Measurements from ENCODE around the gene XAF1. TPM values are rescaled to one million over a fixed set of nuclear protein-coding genes. Genes with fewer than 3 reads are reported as not detected.
"Not testable (repeated sequence)": the region's sequence is repeated elsewhere in the genome, so short reads cannot be mapped to it uniquely, and the experiment has no call there.

XAF1 gene
- total and polyA plus RNA-seq, 4 donors = 4.5 to 108 (median 65.8) TPM

DNA sequence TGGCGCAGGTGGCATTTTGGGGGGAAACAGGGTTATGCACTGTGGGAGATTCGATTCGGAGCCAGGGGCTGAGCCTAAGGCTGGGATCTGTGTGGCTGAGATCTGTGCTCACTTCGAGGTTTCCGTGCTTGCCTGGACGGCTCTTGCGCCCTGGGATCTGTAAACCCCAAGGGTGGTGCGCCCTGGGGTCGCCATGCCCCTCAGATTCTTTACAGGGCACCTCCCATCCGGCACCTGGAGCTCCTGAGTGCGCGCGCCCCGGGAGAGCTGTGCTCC, 43.1 kb upstream of the XAF1 start:
- Histone ChIP-seq H3K36me3 (ENCODE audit: control insufficient read depth in 1 of 2, insufficient read depth in 2 of 2, low read length in 1 of 2) (no peaks in the 10 kb centered on the region), H3K9me3 (ENCODE audit: control insufficient read depth, low read length) (peaks cover 5% of the 10 kb centered on the region), H3K27me3 (ENCODE audit: control insufficient read depth in 1 of 2, insufficient read depth in 2 of 2, low read length in 1 of 2) (no peaks in the 10 kb centered on the region), H3K27ac (ENCODE audit: low read depth in 1 of 2, low read length in 2 of 2) (no peak overlapping the region), H3K4me3 (ENCODE audit: low read length in 2 of 2) (no peak overlapping the region), H3K4me1 (ENCODE audit: control insufficient read depth in 1 of 2, insufficient read depth in 2 of 2, low read length in 2 of 2) (no peaks in the 10 kb centered on the region)
- no peak for ATAC-seq (ENCODE audit: low FRiP score)
- no peak for DNase-seq
- intact Hi-C loops (cut with DNase I) = no loop called here
- WGBS, 2 donors = 11% methylated on average over 14 of the region's 14 CpGs

DNA sequence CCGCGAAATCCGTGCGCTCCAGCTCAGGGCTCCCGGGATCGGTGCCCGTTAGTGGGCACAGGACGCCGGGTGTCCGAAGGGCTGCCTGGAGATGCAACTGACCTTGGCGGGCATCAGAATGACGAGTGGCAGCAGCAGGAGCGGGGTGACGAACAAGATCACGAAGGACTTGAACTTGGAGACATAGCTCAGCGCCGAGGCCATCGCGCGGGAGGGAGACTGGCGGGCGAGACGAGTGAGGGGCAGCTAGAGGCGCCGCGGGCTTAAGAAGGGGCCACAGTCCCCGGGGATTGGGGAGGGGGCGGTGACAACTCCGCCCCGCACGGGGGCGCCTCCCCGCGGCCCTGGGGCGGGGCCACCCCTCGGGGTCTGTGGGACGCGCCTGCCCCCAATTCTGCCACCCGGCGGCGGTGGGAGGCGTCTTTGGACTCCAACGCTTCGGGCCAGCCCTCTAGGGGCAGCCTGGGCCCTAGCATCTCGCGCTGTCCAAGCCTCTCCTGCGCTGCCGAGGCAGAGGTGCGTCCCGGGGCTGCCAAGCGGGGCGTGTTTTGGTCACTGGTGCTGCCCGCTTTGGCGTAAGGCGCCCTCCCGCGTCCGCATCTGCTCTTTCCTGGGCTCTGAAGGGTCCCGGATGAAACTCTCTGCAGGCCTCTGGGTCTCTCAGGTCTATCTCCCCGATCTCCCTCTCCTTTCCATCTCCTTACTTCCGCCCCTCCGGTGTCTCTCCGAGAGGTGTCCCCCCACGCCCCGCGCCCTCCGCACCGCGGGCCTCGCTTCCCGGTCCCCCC, 42.5 kb upstream of the XAF1 start, which contains the start of gene SLC13A5:
TSS of gene SLC13A5 (minus strand) at position 240 of the 788 bp plus-strand sequence. CDS start at position 204, 36 bp downstream.
- intact Hi-C loops (cut with DNase I) = no loop called here
- Histone ChIP-seq H3K27me3 (ENCODE audit: control insufficient read depth in 1 of 2, insufficient read depth in 2 of 2, low read length in 1 of 2) (no peaks in the 10 kb centered on the region), H3K9me3 (ENCODE audit: control insufficient read depth, low read length) (peaks cover 5% of the 10 kb centered on the region), H3K36me3 (ENCODE audit: control insufficient read depth in 1 of 2, insufficient read depth in 2 of 2, low read length in 1 of 2) (no peaks in the 10 kb centered on the region), H3K4me1 (ENCODE audit: control insufficient read depth in 1 of 2, insufficient read depth in 2 of 2, low read length in 2 of 2) (no peaks in the 10 kb centered on the region), H3K4me3 (ENCODE audit: low read length in 2 of 2) (no peak within 1 kb of the TSS), H3K27ac (ENCODE audit: low read depth in 1 of 2, low read length in 2 of 2) (no peak within 1 kb of the TSS)
- DNase-seq (peak in 1 of 2 donors; percentile 74), ATAC-seq (ENCODE audit: low FRiP score) (peak; percentile 29)
- WGBS, 2 donors = 2% methylated on average over 61 to 71 of the region's 71 CpGs

GRCh38 chr17:6713918-6714271, 42.0 kb upstream of the XAF1 start:
- Histone ChIP-seq H3K36me3 (ENCODE audit: control insufficient read depth in 1 of 2, insufficient read depth in 2 of 2, low read length in 1 of 2) (no peaks in the 10 kb centered on the region), H3K4me3 (ENCODE audit: low read length in 2 of 2) (no peak overlapping the region), H3K4me1 (ENCODE audit: control insufficient read depth in 1 of 2, insufficient read depth in 2 of 2, low read length in 2 of 2) (no peaks in the 10 kb centered on the region), H3K9me3 (ENCODE audit: control insufficient read depth, low read length) (peaks cover 5% of the 10 kb centered on the region), H3K27ac (ENCODE audit: low read depth in 1 of 2, low read length in 2 of 2) (no peak overlapping the region), H3K27me3 (ENCODE audit: control insufficient read depth in 1 of 2, insufficient read depth in 2 of 2, low read length in 1 of 2) (no peaks in the 10 kb centered on the region)
- intact Hi-C loops (cut with DNase I) = no loop called here
- ATAC-seq (ENCODE audit: low FRiP score) (peak; percentile 19), DNase-seq (peak in 1 of 2 donors; percentile 62)
- 2 to 5% methylated on average over 29 of the region's 29 CpGs for WGBS, 2 donors

GRCh38 chr17:6714315-6714874, 41.5 kb upstream of the XAF1 start:
- H3K4me1 ChIP-seq (ENCODE audit: control insufficient read depth in 1 of 2, insufficient read depth in 2 of 2, low read length in 2 of 2) = no peaks in the 10 kb centered on the region
- no peak for DNase-seq
- ATAC-seq (ENCODE audit: low FRiP score) = no peak
- intact Hi-C loops (cut with DNase I) = no loop called here
- H3K4me3 ChIP-seq (ENCODE audit: low read length in 2 of 2) = no peak overlapping the region
- H3K9me3 ChIP-seq (ENCODE audit: control insufficient read depth, low read length) = peaks cover 5% of the 10 kb centered on the region
- no peaks in the 10 kb centered on the region for H3K36me3 ChIP-seq (ENCODE audit: control insufficient read depth in 1 of 2, insufficient read depth in 2 of 2, low read length in 1 of 2)
- H3K27me3 ChIP-seq (ENCODE audit: control insufficient read depth in 1 of 2, insufficient read depth in 2 of 2, low read length in 1 of 2) = no peaks in the 10 kb centered on the region
- 68 to 77% methylated on average over 7 of the region's 7 CpGs for WGBS, 2 donors
- no peak overlapping the region for H3K27ac ChIP-seq (ENCODE audit: low read depth in 1 of 2, low read length in 2 of 2)

DNA sequence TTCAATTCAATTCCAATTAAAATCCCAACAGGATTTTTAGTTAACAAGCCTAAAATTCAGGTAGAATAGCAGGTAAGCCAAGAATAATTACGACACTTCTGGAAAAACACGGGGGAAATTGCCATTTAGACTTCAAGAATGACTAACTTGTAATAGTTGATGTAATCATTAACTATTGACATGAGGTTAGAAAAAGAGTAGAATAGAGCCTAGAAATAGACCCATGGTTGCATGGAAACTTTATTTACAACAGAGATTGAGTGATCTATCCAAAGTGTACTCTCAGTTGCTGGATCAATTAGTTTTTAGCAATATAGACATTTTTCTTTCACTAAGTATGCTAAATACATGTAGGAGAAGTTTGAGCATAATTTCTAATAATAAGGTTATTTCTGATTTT, 39.1 kb upstream of the XAF1 start:
- H3K4me3 ChIP-seq (ENCODE audit: low read length in 2 of 2) = no peak overlapping the region
- peaks cover 5% of the 10 kb centered on the region for H3K9me3 ChIP-seq (ENCODE audit: control insufficient read depth, low read length)
- intact Hi-C loops (cut with DNase I) = no loop called here
- no peaks in the 10 kb centered on the region for H3K27me3 ChIP-seq (ENCODE audit: control insufficient read depth in 1 of 2, insufficient read depth in 2 of 2, low read length in 1 of 2)
- H3K36me3 ChIP-seq (ENCODE audit: control insufficient read depth in 1 of 2, insufficient read depth in 2 of 2, low read length in 1 of 2) = no peaks in the 10 kb centered on the region
- H3K4me1 ChIP-seq (ENCODE audit: control insufficient read depth in 1 of 2, insufficient read depth in 2 of 2, low read length in 2 of 2) = no peaks in the 10 kb centered on the region
- ATAC-seq (ENCODE audit: low FRiP score) (no peak), DNase-seq (no peak)
- 91% methylated on average over 2 of the region's 2 CpGs for WGBS, 2 donors
- no peak overlapping the region for H3K27ac ChIP-seq (ENCODE audit: low read depth in 1 of 2, low read length in 2 of 2)

DNA sequence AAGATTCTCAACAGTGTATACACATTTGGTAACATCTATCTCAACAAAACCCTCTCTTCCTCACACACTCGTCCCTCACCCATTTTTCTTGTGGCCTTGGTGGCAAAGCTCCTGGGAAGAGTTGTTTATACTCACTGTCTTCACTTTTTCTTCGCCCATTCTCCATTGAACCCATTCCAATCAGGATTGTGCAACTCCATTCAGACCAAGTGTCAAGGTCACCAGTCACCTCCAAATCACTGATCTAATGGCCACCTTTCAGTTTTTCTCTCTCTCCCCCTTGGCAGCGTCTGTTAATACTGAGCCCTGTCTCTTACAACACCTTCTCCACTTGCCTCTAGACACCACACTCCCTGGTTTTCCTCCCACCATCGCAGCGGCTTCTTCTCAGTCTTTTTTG, 34.1 kb upstream of the XAF1 start:
- Histone ChIP-seq H3K9me3 (ENCODE audit: control insufficient read depth, low read length) (no peaks in the 10 kb centered on the region), H3K27me3 (ENCODE audit: control insufficient read depth in 1 of 2, insufficient read depth in 2 of 2, low read length in 1 of 2) (no peaks in the 10 kb centered on the region), H3K27ac (ENCODE audit: low read depth in 1 of 2, low read length in 2 of 2) (no peak overlapping the region), H3K4me3 (ENCODE audit: low read length in 2 of 2) (no peak overlapping the region), H3K4me1 (ENCODE audit: control insufficient read depth in 1 of 2, insufficient read depth in 2 of 2, low read length in 2 of 2) (no peaks in the 10 kb centered on the region), H3K36me3 (ENCODE audit: control insufficient read depth in 1 of 2, insufficient read depth in 2 of 2, low read length in 1 of 2) (no peaks in the 10 kb centered on the region)
- WGBS, 2 donors = 72 to 77% methylated on average over 5 of the region's 5 CpGs
- intact Hi-C loops (cut with DNase I) = no loop called here
- DNase-seq (no peak), ATAC-seq (ENCODE audit: low FRiP score) (no peak)

DNA sequence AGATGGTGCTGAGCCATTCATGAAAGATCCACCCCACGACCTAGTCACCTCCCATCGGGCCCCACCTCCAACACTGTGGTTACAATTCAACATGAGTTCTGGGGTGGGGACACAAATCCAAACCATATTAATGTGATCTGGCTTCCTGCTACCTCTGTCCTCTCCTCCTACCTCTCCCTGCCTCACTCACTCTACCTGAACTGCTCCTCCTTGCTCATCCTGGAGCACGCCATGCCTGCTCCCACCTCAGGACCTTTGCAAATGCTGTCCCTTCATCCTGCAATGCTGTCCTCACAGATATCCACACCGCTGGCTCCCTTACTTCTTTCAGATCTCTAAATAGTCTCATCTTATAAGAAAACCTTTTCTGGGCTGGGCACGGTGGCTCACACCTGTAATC, 31.8 kb upstream of the XAF1 start:
- 79 to 81% methylated on average over 5 of the region's 5 CpGs for WGBS, 2 donors
- intact Hi-C loops (cut with DNase I) = no loop called here

DNA sequence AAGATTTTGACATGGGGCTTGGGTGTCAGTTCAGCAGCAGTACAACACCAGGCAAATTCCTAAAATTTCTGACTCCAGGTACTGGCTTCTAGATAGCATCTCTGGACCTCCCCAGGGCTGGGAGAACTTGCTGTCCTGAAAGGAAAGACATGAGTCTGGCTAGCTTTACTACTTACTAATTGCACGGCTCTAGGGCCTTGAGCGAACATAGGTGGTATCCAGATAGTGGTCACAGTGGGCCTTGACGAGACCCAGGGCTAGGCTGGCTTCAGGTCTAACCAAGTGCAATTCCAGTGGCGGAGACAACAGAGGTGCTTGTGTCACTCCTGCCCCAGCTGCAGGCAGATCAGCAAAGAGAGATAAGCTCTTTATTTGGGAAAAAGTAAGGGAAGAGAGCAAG, 26.3 kb upstream of the XAF1 start:
- DNase-seq = no peak
- no peaks in the 10 kb centered on the region for H3K4me1 ChIP-seq (ENCODE audit: control insufficient read depth in 1 of 2, insufficient read depth in 2 of 2, low read length in 2 of 2)
- no peaks in the 10 kb centered on the region for H3K9me3 ChIP-seq (ENCODE audit: control insufficient read depth, low read length)
- no peak overlapping the region for H3K27ac ChIP-seq (ENCODE audit: low read depth in 1 of 2, low read length in 2 of 2)
- intact Hi-C loops (cut with DNase I) = no loop called here
- H3K27me3 ChIP-seq (ENCODE audit: control insufficient read depth in 1 of 2, insufficient read depth in 2 of 2, low read length in 1 of 2) = no peaks in the 10 kb centered on the region
- H3K4me3 ChIP-seq (ENCODE audit: low read length in 2 of 2) = no peak overlapping the region
- ATAC-seq (ENCODE audit: low FRiP score) = no peak
- 67 to 89% methylated on average over 4 of the region's 4 CpGs for WGBS, 2 donors
- H3K36me3 ChIP-seq (ENCODE audit: control insufficient read depth in 1 of 2, insufficient read depth in 2 of 2, low read length in 1 of 2) = no peaks in the 10 kb centered on the region

More for the DNA sequence above, 31.8 kb upstream of the XAF1 start:
- H3K27ac ChIP-seq (ENCODE audit: low read depth in 1 of 2, low read length in 2 of 2) = no peak overlapping the region
- no peaks in the 10 kb centered on the region for H3K4me1 ChIP-seq (ENCODE audit: control insufficient read depth in 1 of 2, insufficient read depth in 2 of 2, low read length in 2 of 2)
- no peaks in the 10 kb centered on the region for H3K9me3 ChIP-seq (ENCODE audit: control insufficient read depth, low read length)
- DNase-seq (no peak), ATAC-seq (ENCODE audit: low FRiP score) (no peak)
- H3K27me3 ChIP-seq (ENCODE audit: control insufficient read depth in 1 of 2, insufficient read depth in 2 of 2, low read length in 1 of 2) = no peaks in the 10 kb centered on the region
- H3K36me3 ChIP-seq (ENCODE audit: control insufficient read depth in 1 of 2, insufficient read depth in 2 of 2, low read length in 1 of 2) = no peaks in the 10 kb centered on the region
- no peak overlapping the region for H3K4me3 ChIP-seq (ENCODE audit: low read length in 2 of 2)

DNA sequence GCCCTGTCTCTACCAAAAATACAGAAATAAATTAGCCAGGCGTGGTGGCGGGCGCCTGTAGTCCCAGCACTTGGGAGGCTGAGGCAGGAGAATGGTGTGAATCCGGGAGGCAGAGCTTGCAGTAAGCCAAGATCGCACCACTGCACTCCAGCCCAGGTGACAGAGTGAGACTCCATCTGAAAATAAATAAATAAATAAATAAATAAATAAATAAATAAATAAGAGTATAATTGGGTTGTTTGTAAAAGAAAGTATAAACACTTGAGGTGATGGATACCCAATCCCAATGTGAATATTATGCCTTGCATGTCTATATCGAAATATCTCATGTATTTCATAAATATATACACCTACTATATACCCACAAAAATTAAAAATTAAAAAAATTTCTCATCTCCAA, 9.2 kb upstream of the XAF1 start:
- H3K36me3 ChIP-seq (ENCODE audit: control insufficient read depth in 1 of 2, insufficient read depth in 2 of 2, low read length in 1 of 2); H3K27ac ChIP-seq (ENCODE audit: low read depth in 1 of 2, low read length in 2 of 2); DNase-seq; ATAC-seq (ENCODE audit: low FRiP score); intact Hi-C loops (cut with DNase I); H3K4me1 ChIP-seq (ENCODE audit: control insufficient read depth in 1 of 2, insufficient read depth in 2 of 2, low read length in 2 of 2); H3K9me3 ChIP-seq (ENCODE audit: control insufficient read depth, low read length); H3K4me3 ChIP-seq (ENCODE audit: low read length in 2 of 2); H3K27me3 ChIP-seq (ENCODE audit: control insufficient read depth in 1 of 2, insufficient read depth in 2 of 2, low read length in 1 of 2): not testable (repeated sequence)
- 90 to 91% methylated on average over 6 of the region's 6 CpGs for WGBS, 2 donors
